ENCODE results near the gene PHACTR1.

PHACTR1 gene

DNA sequence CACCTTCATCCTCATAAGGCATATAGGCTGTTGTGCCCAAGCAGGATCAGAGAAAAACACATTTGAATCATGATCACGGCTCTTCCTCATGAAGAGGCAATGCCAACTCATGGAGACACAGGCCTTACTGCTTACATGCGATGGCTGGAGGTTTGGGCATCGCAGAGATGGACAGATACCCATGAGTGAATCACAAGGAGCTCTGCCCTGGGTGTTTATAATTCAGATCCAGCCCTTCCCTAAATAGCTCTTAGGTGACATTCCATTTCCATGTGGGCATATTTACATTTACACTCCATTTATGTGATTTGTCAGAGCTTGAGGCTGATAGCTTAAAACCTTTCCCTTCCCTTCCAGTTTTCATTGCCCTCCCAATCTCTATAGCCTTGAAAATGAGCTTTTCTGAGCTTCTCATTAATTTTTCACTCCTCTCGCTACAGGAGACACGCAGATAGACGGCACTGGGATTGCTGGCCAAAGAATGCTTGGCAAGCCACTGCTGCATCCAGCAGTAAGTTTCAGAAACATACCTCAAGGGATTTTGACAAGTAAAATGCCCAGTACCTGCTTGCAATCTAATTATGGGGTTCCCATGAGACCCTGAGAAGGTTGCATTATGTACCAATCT is 362.6 kb downstream of the PHACTR1 start:
- no peak for DNase-seq

DNA sequence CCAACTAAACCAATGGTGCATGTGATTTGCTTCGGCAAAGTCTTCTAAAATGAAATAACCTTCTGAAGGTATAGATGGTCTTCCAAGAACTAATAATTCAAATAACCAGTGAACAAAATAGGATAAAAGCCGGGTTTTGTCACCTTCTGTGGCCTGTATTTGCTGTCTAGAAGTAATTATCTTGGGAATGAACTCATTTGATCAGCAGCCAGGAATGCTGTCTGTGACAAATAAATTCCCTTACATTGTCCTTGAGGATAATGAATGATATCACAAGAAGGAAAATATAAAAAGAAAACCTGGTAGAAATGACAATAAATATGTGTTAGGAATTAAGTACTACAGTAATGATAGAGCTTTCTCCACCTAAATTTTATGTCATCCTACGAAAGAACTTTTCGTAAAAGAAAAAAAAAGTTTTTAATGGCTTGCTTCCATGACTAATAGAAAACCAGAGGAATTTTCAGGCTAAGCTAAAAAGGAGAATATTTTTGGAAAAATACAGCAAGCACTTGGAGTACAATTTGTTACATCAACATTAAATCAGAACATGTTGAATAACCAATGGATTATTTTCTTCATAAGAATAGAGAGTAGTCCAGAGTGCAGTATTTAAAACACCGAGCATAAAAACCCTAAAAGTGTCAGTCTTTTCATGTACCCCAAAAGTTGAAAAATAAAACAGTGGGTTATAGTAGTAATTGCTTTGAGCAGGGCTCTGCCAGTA is 364.1 kb downstream of the PHACTR1 start:
- DNase-seq: no peak

DNA sequence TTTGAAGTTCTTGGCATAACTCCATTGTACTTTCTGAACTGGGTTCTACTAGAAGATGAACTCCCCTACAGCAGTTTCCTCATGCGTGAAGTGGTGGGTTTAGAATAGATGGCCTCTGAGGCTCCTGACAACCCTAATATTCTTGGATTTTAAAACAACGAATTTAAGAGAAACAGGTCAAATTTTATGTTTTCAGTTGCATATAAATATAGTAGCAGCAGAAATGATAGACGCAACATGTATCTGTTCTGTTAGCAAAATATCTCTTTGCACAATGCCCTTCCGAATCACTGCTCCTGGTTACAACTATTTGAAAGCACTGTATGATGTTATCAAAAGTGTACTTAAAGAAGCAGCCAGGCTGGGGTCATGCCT is 364.6 kb downstream of the PHACTR1 start:
- no peak for DNase-seq

DNA sequence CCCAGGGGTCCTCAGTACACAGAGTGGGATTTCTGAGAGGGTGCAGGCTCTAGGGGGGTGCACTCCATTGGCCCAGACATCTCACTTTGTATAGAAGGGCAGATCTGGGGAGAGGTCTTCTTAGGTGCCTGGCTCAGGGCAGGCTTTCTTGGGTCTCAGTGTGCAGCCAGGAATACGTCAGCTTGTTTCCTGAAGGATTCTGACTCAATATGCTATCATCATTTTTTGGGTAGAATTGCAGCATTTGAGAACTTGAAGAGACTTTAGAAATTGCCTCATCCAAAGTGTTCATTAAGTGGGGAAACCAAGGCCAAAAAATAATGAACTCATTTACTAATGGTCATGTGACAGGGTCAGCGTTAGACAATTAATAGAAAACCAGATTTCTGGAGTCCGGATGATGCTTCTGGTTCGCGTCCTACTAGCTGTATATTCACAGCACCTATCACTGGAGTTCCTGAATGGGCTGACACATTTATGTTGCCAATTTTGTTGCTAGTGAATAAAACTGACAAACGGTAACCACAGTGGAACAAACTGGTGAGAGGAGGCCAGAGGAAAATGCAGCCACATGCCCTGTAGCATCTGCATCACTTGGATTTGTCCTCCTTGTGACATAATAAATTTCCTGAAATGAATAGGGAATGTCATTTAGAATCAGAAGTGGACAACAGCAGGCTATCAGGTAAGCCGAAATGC is 372.9 kb downstream of the PHACTR1 start:
- DNase-seq: no peak

DNA sequence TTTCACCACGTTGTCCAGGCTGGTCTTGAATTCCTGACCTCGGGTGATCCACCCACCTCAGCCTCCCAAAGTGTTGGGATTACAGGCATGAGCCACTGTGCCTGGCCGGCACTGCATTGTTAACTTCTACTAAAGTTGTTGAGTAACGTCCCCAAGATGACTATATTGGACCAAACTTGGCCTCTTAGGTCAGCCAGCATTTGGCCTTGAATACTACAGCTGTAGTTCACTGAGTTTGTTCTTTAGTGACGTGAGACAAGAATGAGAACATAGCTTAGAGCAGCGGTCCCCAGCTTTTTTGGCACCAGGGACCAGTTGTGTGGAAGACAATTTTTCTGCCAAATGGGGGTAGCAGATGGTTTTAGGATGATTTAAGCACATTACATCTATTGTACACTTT is 374.6 kb downstream of the PHACTR1 start:
- no peak for DNase-seq

DNA sequence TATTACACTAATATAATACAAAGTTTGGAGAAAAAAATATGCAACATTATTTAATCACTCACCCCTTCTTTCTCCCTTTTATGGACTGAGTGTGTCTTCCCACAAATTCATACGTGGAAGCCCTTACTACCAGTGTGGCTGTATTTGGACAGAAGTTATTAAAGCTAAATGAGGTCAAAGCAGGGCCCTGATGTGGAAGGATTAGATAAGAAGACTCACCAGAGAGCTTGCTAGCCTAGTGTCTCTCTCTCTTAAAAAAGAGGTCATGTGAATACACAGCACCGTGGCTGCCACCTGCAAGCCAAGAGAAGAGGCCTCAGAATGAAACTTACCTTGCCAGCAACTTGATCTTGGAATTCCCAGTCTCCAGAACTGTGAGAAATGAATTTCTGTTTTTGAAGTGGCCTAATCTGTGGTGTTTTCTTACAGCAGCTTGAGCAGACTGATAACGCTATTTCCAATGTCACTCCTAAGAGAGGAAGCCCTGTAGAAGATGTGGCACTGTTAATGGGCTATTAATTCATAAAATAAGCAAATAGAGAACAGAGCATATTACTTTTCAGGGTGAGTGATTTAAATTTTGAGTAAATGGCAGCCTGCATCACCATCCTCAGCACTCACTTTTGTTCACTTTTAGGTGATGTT is 378.3 kb downstream of the PHACTR1 start:
- no peak for DNase-seq

DNA sequence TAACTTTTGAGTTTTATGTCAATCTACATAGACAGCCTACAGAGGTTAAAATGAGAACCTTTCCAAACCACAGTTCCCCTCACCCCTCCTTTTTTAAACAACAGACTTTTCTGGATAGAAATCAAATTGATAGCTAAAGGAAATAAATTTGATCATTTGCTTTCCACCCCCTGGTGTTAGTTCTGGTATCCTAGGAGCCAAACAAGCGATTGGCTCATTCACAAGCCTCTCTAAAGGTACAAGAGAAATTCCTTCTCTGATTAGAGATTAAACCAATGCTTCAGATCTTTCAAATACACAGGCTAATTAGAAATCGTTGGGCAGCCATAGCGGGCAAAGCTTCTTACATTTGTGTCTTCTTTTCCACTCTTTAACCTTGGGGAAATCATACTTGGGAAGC is 379.5 kb downstream of the PHACTR1 start:
- DNase-seq: no peak

DNA sequence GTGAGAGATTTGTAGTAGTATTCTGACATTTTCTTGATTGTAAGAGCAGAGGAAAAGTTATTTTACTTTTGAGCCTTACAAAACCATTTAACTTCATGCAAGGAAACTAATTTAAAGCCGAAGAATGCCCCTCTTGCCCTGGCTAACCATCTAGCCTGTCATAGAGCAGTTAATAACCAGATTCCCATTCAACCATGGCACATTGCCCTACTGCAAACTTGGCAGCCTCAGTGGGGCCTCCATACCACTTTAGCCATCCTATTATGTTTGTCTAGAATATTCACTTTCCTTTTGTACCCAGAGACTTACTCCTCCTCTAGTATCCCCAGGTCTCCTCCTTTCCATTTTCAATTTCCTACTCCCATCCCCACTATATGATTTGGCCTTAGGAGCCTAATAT is 380.9 kb downstream of the PHACTR1 start:
- no peak for DNase-seq

DNA sequence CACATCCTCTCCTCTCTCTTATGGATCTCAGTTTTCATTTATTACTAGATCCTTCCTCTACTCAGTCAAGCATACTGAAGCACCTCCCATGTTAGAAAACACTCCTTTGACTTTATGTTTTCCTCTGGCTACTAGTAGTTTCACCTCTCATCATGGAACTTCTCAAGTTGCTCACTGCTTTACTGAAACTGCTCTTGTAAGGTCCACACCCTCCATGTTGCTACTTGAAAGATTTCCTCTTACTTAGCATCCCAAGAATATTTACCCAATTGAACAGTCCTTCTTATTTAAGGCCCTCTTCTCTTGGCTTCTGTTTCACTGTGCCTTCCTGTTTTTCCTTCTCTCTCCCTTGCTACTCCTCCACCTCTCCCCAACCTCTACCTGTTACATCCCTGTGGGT is 381.4 kb downstream of the PHACTR1 start:
- DNase-seq: no peak

DNA sequence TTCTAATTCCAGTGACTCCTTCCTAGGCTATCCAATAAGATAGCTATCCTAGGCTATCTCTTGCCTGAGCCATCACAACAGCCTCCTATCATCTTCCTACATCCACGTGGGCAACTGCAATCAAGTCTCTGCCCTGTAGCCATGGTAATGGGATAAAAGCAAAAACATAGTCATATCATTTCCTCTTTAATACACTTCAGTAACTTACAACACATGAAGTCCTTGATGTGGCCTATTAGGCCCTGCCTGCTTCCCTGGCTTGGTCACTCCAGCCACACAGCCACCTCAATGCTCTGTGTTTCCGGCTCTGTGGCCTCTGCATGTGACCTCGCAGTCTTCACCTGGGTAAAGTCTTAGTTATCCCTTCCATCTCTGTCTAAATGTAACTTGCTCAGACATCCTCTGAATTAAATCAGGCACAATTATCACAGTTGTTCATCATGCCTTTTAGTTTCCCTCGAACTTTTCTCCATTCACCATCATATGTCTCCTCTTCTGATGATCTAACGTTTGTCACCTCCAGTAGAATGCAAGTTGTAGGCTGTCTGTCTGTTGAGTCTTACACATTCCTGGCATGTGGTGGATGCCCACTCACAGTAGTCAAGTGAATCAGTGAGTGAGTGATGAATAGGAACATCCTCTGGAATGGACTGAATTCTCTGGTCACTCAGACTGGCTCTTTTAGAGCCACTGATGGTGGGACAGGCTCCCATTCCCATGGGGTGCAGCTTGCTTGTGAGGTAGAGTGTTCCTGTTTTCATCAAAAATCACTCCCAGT is 382.4 kb downstream of the PHACTR1 start:
- no peak for DNase-seq

DNA sequence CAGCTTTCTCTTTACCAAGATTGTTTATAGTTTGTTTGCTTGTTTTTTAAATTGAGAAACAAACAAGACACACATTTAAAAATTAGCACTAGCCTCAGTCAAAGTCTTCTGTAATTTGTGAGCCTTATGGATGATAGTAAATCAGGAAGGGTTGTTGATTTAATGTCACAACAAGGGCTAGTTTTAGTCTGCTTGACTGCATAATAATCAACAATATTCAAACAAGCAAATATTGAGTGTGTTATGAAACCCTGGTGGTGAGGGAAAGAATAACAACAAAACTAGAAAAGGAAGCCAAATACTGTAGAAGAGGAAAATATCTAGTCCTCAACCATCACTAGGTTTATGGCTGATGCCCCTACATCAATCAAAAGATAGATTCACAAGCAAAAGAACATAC is 383.2 kb downstream of the PHACTR1 start:
- no peak for DNase-seq

DNA sequence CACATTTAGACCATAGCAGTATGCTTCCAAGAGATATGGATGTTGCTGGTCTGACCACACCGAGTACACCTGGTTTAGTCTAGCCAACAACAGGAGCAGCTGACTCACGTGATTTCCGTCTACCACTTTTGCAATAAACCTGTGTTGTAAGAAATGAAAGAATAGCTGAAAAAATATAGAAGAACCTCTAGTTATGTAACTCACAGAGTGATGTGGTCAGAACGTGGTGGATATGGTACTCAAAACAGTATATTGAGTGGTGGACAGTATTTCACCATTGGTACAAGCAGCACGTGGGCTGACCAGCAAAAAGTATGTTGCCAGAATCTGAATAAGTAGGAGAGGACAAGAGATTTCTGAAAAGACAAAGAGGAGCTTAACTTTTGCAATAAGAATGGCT is 384.8 kb downstream of the PHACTR1 start:
- no peak for DNase-seq

DNA sequence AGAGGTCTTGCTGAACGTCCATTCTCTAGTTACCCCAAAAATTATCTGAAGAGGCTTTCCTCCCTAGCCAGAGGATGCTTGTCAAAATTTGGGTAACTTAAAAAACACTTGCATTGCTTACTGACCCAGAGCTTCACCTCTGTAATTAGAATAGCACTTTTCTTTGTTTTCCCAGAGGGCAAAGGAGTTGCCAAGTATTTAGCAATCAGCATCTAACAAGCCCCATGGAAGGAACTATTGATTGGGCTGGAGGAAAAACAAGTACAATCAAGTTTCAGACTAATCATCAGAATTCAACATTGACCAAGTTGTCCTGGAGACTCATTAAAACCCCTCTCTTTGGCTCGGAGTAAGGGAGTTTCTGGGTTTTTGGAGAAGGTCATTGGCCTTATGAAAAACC is 385.4 kb downstream of the PHACTR1 start:
- DNase-seq: no peak

DNA sequence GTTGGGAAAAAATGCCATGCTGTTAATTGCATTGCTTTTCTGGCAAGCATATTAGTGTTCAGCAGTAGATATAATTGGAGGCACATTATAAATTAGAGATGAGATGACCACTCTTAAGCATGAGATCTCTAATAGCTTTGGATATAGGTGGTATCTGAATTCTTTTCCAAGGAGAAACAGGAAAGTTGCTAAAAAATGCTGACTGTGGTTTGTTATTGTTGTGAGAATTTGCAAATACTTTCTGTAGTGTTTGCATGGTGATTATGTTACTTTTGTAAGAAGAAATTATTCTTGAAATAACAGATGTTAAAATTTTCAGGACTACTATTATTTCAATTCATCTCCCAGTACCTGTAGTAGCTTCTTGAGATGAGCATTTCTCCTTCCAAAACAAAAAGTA is 386.6 kb downstream of the PHACTR1 start:
- DNase-seq: no peak

DNA sequence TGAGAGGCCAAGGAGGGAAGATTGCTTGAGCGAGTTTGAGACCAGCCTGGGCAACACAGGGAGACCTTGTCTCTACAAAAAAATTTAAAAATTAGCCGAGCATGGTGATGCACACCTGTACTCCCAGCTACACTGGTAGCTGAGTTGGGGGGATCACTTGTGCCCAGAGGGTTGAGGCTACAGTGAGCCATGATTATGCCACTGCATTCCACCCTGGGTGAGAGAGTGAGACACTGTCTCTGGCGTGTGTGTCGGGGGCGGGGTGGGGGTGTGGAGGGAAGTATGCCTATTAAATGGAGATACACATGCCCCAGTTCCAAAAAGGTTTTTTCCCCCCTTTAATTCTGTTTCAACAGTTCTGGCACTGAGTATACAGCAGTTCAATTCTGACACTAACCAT is 388.6 kb downstream of the PHACTR1 start:
- no peak for DNase-seq

DNA sequence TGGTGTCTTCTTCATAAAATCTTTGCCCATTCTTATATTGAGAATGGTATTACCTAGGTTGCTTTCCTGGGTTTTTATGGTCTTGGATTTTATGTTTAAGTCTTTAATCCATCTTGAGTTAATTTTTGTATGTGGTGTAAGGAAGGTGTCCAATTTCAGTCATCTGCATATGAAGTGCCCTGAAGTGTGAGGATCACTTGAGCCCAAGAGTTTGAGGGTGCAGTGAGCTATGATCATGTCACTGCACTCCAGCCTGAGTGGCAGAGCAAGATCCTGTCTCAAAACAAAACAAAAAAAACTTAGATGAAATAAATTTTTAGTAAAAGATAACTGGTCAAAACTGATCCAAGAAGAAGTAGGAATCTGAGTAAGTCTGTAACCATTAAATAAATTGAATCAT is 396.4 kb downstream of the PHACTR1 start:
- no peak for DNase-seq

DNA sequence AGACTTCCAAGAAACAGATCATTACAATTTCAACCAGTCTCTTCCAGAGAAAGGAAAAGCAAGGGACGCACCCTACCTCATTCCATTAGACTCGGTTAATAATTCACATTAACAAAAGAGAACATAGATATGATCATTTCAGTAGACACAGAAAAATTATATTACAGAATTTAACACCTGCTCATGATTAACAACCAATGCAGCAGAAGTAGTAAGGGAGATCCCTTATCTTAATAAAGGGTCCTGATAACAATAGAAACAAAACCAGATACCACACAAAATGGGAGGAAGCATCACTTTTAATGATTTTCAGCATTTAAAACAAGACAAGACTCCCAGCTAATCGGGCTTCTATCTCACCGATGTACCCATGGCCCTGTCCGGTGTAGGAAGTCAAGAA is 396.8 kb downstream of the PHACTR1 start:
- no peak for DNase-seq

DNA sequence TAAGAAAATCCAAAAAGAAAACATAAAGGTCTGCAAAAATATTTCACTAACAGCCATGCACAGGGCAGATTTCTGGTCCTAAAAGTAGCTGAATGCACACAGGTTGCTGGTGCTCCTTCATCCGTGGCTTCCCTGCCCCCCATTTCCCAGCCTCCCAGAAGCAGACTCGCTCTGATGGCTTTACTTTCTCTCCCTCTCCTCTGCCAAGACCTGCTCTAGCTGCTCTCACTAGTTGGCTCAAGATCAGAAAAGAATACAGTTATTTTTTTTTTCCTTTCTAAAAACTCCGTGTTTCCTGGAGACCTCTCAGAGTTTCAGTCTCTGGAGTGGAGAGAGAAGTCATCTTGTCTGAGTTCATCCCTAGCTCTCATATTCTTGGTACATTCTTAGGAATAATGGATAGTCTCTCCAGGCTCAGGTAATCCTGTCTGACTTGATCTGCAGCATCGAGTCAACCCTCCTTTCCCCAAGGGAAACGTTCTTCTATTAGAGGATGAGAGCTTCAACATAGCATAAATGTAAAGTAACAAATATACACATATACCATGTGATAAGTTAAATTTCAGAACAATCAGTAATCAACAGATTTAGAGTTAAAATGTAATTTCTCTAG is 397.5 kb downstream of the PHACTR1 start:
- DNase-seq: no peak

DNA sequence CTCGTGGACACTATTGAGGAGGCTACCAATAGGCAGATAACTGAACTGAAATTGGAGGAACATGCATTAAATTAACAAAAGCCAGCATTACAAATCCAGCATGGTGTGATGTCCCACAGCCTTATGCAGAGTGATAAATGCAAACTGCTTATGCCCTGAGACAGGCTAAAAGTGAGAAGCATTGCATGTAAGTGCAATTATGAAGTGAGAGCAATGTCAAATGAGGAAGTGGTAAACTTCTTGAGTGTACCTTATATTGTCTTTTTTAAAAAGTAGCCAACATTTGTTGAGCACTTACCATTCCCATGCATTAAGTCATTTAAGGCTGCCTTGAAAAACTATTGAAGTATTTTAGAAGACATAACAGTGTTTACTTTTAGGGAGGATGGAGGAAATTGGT is 399.6 kb downstream of the PHACTR1 start:
- no peak for DNase-seq

DNA sequence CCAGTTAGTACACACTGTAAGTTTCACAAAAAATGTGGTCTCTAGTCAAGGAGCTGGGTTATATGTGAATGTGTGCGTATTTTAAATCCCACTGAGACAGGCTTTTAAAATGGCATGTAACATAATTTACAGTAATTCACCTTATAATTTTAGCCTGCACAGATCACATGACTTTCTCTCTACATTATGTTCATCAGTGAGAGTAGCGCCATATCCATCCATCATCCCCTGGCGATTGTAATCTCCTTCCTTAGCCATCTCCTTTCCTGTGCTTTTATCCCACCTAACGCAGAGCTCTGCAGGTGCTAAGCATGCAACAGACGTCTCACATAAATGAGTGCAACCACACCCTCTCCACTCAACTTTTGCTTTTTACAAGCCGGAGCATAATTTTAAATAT is 401.0 kb downstream of the PHACTR1 start:
- DNase-seq: no peak

DNA sequence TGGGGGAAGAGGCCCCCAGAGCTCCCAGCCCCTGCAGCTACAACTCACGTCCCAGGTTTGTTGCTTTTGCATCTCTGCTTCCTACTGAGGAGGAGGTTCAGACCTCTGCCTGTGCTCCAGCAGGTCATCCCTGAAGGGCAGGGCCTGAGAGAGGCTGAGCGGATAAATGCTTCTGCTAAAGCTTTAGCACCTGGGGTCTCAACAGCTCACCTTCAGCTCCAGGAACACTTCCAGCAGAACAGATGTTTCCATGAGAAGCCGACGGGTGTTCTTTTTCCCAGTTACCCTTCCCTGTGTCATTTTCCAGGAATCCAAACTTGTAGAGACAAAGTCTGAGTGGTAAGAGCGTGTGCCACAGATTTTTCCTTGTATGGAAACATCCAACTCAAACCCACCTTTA is 403.0 kb downstream of the PHACTR1 start:
- DNase-seq: no peak

All from GOT3 (cell line).